DMS114 treated with DMSO at 0.1 percent for 48 hours (cell line): ENCODE results near the gene STOM.

ENCODE experiments used
- DNase-seq: peaks from one replicate; lab custom pipeline; 2025; ENCODE audit not compliant: unreplicated experiment; lab: John Stamatoyannopoulos, UW

The STOM gene

GRCh38 chr9:121350993-121351561, 19.0 kb downstream of the STOM start:
- no peak for DNase-seq

DNA sequence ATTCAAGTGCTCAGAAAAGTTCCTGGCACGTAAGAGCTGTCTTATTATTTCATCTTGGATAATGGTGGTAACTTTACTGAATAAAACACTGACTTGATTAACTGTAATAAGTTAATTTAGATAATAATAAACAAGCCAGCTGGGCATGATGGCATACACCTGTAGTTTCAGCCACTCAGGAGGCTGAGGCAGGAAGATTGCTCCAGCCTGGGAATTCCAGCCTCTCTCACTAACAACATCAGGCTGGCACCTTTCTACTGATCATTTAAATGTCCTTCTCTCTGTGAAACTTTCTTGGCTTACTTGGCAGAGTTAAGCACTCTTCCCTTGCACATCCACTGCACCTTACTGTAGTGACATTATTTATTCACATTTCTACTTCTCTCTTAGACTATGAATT, 20.0 kb downstream of the STOM start:
- no peak for DNase-seq

DNA sequence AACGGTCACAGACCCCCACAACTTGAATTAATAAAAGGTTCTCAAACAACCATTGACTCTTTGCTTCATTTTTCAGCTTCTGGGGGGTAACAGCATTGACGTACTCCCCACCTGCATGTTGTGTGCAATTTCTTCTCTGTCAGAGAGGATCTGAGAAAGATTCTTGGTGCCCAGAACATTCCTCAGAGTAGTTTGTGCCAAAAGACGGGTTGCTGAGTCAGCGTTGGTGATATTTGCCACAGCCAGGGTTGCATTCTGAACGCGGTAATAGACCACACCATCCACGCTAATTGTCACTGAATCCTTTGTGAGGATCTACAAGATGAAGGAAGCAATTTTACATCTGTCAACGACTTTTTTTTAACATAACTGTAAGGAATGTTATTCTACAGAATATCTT, 21.0 kb downstream of the STOM start:
- DNase-seq = no peak

DNA sequence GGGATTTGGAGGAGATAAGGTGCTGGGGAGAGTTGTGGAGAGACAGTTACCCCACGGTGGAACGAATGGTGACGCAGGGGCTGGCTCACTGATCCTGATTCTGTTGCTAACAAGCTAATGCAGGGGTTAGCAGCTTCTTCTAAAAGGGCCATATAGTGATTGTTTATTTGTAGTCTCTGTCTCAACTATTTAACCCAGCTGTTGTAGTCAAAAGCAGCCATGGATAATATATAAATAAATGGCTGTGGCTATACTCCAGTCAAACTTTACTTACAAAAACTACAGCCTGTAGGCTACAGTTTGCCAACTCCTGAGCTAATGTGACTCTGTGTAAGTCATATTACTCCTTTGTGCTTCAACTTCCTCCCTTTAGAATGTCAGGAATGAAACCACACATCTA, 21.8 kb downstream of the STOM start:
- no peak for DNase-seq

- no peak for DNase-seq
These were observed 25.0 kb downstream of the STOM start for GRCh38 chr9:121345070-121345469.

DNA sequence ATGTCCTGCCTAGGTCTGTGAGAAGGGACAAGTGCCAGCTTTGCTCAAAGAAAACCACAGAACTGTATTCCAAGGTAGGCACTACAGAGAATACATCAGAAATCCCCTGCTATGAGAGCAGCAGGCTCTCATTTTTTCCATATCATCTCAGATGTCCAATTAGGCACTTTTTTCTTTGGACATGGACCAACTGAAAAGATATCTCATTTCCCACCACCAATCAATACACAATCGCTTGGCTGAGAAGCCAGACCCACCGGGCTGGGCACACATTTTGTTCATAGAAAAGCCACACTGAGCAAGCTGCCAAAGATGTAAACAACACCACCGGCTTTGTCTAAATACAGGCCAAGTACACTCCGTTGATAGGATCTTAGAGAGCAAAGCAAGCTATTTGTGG, 25.9 kb downstream of the STOM start:
- no peak for DNase-seq

DNA sequence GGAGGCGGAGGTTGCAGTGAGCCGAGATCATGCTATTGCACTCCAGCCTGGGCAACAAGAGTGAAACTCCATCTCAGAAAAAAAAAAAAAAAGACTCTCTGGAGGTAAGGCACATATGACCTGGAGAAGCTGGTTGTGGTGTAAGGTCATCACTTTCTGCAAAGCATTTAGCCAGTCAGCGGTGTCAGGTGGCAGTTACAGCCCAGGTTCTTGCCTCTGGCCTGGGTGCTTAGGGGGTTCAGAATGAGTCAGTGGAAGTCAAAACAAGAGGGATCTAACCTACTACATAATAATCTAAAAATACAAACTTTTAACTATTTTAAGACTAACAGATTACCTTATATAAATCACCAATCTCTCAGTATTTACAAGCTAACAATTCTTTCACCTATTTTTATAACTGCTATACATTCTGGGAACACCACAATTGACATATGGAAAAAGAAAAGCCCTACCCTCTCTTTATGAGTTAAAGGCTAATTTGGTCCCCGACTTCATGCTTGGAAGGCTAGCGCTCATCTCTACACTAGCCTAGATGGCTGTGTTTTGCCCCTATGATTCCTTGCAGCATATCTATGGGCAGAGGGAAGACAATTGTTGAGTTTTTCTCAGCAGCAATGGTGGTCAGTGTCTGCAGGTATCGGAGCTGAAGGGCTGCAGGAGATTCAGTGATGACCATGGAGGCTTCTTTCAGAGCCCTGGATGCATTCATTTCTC, 29.2 kb downstream of the STOM start:
- no peak for DNase-seq

DNA sequence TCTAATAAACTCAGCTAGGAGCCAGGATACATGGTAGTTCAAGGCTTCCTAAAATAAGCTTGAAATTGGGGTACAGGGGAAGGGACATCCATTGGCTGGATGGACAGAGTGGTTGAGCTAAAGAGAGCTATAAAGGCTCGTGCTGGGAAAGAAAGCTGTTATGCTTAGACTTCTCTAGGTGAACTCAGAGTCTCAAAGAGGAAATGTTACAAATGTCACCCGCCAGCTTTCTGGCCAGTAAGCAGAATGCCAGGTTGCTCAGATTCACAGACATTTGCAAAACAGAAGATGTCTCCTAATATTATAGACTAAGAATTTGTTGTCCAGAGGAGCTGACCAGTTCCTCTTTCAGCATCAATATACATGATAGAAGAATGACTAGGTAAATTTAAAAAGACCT, 30.6 kb downstream of the STOM start:
- DNase-seq = no peak

- DNase-seq = no peak
These were observed 33.4 kb downstream of the STOM start for GRCh38 chr9:121336665-121337064.

DNA sequence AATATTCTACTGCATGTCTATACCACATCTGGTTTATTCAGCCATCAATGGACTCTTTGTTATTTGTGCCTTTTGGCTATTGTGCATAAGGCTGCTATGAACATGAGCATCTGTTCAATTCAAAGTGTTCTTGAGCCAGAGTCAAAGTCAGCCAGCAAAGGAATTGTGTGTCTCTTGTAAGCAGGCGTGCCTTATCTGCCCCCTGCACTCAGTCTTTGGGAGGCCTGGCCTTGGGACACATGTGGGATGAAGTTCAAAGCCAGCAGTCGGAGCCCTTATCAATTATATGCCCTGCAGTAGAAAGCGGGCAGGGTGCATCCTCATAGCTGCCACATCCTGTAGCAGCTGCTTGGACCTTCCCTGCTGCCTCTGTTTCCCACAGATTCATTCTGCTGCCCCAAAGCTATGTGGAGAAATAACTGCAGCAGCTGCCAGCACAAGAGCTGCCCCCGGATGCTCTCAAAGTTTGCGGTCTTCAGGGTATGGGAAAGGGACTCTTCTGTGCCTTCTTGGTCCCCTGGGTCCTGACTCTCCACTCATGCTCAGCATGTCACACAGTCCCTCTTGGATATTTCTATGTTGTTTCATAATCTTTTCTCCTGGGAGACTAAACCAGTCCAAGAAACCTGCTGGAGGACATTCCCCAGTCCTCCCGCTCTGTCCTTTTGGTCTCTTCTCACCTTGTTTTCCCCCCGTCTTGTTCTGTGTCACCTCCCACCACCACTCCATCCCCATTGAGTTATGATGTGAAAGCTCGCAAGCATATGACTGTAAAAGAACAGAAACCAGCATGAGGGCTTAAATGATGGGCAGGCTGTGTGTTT, 35.9 kb downstream of the STOM start:
- DNase-seq = no peak

- DNase-seq = no peak
These were observed 37.9 kb downstream of the STOM start for GRCh38 chr9:121331992-121332685.

- DNase-seq = no peak
These were observed 38.5 kb downstream of the STOM start for GRCh38 chr9:121331549-121331948.

DNA sequence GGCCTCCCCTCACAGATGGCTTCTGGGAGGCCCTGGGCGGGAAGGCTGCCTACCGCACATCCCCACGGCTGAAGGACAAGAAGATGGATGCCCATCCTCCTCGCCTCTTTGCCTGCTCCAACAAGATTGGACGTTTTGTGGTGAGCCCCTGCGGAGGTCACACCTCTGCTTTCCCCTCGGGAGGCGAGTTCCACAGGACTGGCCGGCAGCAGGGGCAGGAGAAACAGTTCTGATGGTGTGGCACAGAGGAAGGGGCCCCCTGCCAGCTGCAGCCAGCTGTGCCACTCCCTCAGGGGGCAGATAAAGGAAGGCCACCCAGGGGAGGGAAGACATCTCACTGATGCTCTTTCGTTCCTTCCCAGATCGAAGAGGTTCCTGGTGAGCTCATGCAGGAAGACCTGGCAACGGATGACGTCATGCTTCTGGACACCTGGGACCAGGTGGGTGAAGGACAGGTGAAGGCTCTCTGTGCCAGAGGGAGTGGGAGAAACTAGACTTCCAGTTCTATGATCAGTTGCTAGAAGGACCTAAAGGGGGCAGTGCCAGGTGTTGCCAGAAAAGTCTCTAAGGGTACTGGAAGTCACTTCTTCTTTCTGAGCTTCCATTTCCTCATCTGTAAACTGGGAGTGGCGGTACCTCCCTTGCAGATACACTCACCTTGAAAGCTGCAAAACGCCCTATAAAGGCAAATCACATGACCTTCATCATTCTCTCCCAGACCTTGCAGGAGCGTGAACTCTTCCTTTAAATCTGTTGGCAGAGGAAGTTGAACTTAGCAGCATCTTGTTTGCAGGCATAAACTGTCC, 41.0 kb downstream of the STOM start:
- DNase-seq = no peak

- no peak for DNase-seq
These were observed 41.6 kb downstream of the STOM start for GRCh38 chr9:121328476-121328875.

- no peak for DNase-seq
These were observed 43.0 kb downstream of the STOM start for GRCh38 chr9:121326901-121327613.

GRCh38 chr9:121326130-121326838, 43.8 kb downstream of the STOM start:
- DNase-seq = no peak

GRCh38 chr9:121325387-121325786, 44.7 kb downstream of the STOM start:
- no peak for DNase-seq

- DNase-seq = no peak
These were observed 45.3 kb downstream of the STOM start for GRCh38 chr9:121324755-121325154.

- no peak for DNase-seq
These were observed 45.7 kb downstream of the STOM start for GRCh38 chr9:121324316-121324715.
